Right atrium auricular region (tissue), 2 donors: ENCODE data around the gene KCNJ3. TPM values are rescaled to one million over a fixed set of nuclear protein-coding genes. Genes with fewer than 3 reads are reported as not detected.

Source experiments
- DNase-seq: peaks from one replicate; pipeline ENCODE4 v3.0.0-alpha.2; 2019; ENCODE audit warnings: low spot score
- H3K27ac ChIP-seq, 2 donors: fragments of 200-600 bp; sonication (generic); 1 replicate in 1 of 2; 2 replicates in 1 of 2; pipeline ENCODE4 v1.5.1; 2016 to 2019
- H3K27me3 ChIP-seq, 2 donors: fragments of 200-600 bp; sonication (generic); one replicate each; pipeline versions ENCODE4 v1.5.1 to v1.6.0; 2017 to 2019
- H3K36me3 ChIP-seq: fragments of 200-600 bp; sonication (generic); one replicate; pipeline ENCODE4 v1.5.1; 2016
- H3K4me1 ChIP-seq, 2 donors: fragments of 200-600 bp; sonication (generic); one replicate each; pipeline versions ENCODE4 v1.5.1 to v1.6.0; 2017 to 2019
- H3K4me3 ChIP-seq, 2 donors: fragments of 200-600 bp; sonication (generic); 1 replicate in 1 of 2; 2 replicates in 1 of 2; pipeline ENCODE4 v1.5.1; 2017 to 2019; ENCODE audit warnings: mild to moderate bottlenecking in 1 of 2, moderate library complexity in 1 of 2
- H3K9me3 ChIP-seq, 2 donors: fragments of 200-600 bp; sonication (generic); one replicate each; pipeline ENCODE4 v1.5.1; 2019
- total RNA-seq, 2 donors: library from RNA; depleted of rRNA; stranded (reverse); fragments of >200 nt; gene quantifications; one replicate each; pipeline ENCODE4 v1.1.0, GENCODE V29; 2016
- TF ChIP-seq, protein P1 (sequence below), 2 donors: fragments of 200-600 bp; sonication (generic); IDR thresholded peaks; one replicate each; pipeline ENCODE4 v1.5.1; 2019; ENCODE audit warnings: antibody characterized with exemption in 2 of 2

Gene KCNJ3
- total RNA-seq, 2 donors from 2014 or later = 46.5 to 73.3 TPM

DNA sequence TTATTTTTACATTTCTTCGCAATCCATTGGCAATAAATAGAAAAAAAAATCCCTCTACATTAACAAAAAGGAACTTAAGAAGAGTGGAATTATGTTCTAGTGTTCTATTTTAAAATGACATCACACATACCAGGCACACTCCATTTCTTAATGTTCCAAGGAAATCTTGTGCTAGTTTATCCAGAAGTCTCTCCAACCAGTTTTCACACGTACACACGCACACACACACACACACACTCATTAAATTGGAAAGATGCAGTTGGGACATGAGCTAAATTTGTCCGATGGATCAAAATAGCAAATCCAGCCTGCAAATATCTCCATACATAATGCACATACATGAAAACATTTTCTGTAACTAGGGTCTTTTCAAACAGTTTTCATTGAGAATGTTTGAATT lies 78.3 kb downstream of the KCNJ3 start:
- no peak for DNase-seq
- Histone ChIP-seq H3K36me3 (no peaks in the 10 kb centered on the region), H3K27ac (no peak overlapping the region), H3K4me1 (peaks cover 0 to 4% of the 10 kb centered on the region in 2 donors), H3K9me3 (no peaks in the 10 kb centered on the region), H3K4me3 (no peak overlapping the region), H3K27me3 (no peaks in the 10 kb centered on the region)
- TF ChIP-seq, protein P1, sequence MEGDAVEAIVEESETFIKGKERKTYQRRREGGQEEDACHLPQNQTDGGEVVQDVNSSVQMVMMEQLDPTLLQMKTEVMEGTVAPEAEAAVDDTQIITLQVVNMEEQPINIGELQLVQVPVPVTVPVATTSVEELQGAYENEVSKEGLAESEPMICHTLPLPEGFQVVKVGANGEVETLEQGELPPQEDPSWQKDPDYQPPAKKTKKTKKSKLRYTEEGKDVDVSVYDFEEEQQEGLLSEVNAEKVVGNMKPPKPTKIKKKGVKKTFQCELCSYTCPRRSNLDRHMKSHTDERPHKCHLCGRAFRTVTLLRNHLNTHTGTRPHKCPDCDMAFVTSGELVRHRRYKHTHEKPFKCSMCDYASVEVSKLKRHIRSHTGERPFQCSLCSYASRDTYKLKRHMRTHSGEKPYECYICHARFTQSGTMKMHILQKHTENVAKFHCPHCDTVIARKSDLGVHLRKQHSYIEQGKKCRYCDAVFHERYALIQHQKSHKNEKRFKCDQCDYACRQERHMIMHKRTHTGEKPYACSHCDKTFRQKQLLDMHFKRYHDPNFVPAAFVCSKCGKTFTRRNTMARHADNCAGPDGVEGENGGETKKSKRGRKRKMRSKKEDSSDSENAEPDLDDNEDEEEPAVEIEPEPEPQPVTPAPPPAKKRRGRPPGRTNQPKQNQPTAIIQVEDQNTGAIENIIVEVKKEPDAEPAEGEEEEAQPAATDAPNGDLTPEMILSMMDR (IDR thresholded peaks at IDR 0.05) = no peak

DNA sequence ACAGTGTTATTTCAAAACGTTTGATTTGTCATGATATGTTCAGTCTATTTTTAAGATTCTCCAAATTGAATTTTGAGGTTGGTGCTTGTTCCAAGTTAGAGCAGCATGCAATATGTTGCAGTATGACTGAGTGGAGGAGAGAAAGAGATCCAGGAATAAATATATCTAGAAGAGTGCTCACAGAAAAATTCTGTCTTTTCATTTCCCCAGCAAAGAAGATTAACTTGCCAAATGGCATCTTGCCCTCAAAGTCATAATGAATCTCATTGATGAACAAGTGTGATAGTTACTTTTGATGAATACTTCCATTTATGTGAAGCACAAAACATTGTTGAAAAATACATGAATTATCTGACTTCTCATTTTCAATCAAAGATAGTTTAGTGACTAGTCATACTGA lies 95.9 kb downstream of the KCNJ3 start:
- Histone ChIP-seq H3K36me3 (no peaks in the 10 kb centered on the region), H3K9me3 (no peaks in the 10 kb centered on the region), H3K4me1 (peaks cover 0 to 4% of the 10 kb centered on the region in 2 donors), H3K27me3 (no peaks in the 10 kb centered on the region), H3K4me3 (no peak overlapping the region), H3K27ac (no peak overlapping the region)
- TF ChIP-seq, protein P1 (IDR thresholded peaks at IDR 0.05) = no peak
- no peak for DNase-seq

DNA sequence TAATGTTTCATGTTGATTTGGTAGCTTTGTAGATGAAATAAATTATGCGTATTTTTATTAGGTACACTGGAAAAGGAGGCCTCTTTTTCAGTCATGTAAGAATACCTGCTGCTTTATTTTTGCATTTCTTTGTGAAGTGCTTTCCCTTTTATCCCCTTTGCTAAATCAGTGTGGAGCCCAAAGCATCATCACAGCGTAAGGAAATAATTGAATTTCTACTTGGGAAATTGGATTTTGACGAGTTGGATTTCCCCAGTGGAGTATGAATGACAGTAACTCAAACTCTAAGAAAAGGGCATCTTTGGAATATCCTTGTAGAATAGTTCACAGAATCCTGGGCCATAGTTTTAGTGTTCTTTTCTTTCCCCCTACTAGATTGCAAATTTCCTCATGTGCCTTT lies 97.2 kb downstream of the KCNJ3 start:
- TF ChIP-seq, protein P1 (IDR thresholded peaks at IDR 0.05) = no peak
- no peak for DNase-seq
- Histone ChIP-seq H3K27me3 (no peaks in the 10 kb centered on the region), H3K4me1 (peaks cover 0 to 4% of the 10 kb centered on the region in 2 donors), H3K27ac (no peak overlapping the region), H3K9me3 (no peaks in the 10 kb centered on the region), H3K4me3 (no peak overlapping the region), H3K36me3 (no peaks in the 10 kb centered on the region)

DNA sequence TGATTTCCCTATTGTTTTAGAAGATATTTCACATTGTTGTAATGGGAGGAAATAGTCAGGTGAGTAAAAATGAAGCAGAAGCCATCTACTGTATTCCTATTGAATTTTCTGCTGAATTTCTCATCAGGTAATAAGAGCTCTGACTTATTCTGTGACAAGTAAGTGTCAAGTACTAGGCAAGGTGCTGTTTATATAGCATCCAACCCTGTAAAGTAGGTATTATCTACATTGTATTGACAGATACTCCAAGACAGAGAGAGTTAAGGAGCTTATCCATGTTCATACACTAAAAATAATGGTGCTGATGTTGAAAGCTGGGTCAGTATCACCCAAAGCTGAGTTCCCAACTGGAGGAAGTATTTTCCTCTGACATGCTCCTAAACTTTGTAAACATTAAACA lies 106.0 kb downstream of the KCNJ3 start:
- H3K27me3 ChIP-seq = no peaks in the 10 kb centered on the region
- no peaks in the 10 kb centered on the region for H3K4me1 ChIP-seq
- H3K36me3 ChIP-seq = no peaks in the 10 kb centered on the region
- no peak overlapping the region for H3K4me3 ChIP-seq
- peaks cover 0 to 7% of the 10 kb centered on the region in 2 donors for H3K9me3 ChIP-seq
- TF ChIP-seq, protein P1 (IDR thresholded peaks at IDR 0.05) = no peak
- no peak for DNase-seq
- no peak overlapping the region for H3K27ac ChIP-seq

DNA sequence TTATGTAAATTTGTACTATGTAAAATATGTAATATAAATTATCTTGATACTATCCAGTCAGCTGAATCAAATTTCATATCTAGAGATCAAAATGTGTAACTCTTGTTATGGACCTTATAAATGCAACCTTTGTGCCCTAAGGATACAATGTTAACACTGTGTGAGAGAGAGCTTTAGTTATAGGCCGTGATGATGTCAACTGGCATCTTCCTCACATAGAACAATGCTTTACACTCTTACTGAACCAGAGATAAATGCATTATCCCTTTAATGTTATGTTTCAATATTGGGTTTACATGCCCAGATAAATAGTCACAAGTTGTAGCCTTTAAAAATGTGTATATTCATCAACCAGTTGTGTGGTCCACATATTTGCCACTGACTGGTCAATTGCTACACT lies 115.1 kb downstream of the KCNJ3 start:
- H3K27ac ChIP-seq = no peak overlapping the region
- DNase-seq = no peak
- no peak overlapping the region for H3K4me3 ChIP-seq
- no peaks in the 10 kb centered on the region for H3K36me3 ChIP-seq
- TF ChIP-seq, protein P1 (IDR thresholded peaks at IDR 0.05) = no peak
- no peaks in the 10 kb centered on the region for H3K27me3 ChIP-seq
- no peaks in the 10 kb centered on the region for H3K4me1 ChIP-seq
- H3K9me3 ChIP-seq = no peaks in the 10 kb centered on the region

DNA sequence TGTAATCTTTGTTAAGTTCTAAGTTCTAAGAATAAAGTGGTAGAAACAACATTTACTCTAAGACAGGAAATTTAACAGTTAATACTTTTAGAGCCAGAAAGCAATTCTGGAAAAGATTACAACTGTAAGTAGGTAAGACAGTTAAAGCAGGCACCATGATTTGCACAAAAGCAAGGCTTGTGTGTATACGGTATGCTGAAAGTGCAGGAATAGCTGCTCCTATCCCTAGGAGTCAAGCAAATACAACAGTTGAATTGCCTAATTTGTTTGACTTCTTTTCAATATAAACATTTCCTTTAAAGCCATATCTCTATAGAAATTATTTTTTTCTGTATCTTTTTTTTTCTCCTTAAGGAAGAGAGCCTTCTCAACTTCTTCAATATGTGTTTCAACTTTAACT lies 116.4 kb downstream of the KCNJ3 start:
- H3K27me3 ChIP-seq = no peaks in the 10 kb centered on the region
- no peaks in the 10 kb centered on the region for H3K9me3 ChIP-seq
- no peak for DNase-seq
- no peak overlapping the region for H3K4me3 ChIP-seq
- no peak overlapping the region for H3K27ac ChIP-seq
- no peaks in the 10 kb centered on the region for H3K4me1 ChIP-seq
- H3K36me3 ChIP-seq = no peaks in the 10 kb centered on the region
- TF ChIP-seq, protein P1 (IDR thresholded peaks at IDR 0.05) = no peak
